Esophagus muscularis mucosa (tissue), 4 donors: ENCODE data around the gene HLCS. TPM values are rescaled to one million over a fixed set of nuclear protein-coding genes. Genes with fewer than 3 reads are reported as not detected.

Source experiments
- DNase-seq: peaks from one replicate; pipeline ENCODE4 v3.0.0-alpha.2; 2017; ENCODE audit errors: extremely low spot score
- H3K27ac ChIP-seq, 4 donors: fragments of 200-600 bp; sonication (generic); replicated peaks in 1 of 4; 1 replicate in 3 of 4; 2 replicates in 1 of 4; pipeline ENCODE4 v1.5.1; 2016 to 2019; ENCODE audit warnings: mild to moderate bottlenecking in 1 of 4
- H3K27me3 ChIP-seq, 4 donors: fragments of 200-600 bp; sonication (generic); one replicate each; pipeline versions ENCODE4 v1.5.1 to v1.6.0; 2016 to 2019
- H3K36me3 ChIP-seq, 4 donors: fragments of 200-600 bp; sonication (generic); one replicate each; pipeline ENCODE4 v1.5.1; 2016 to 2019
- H3K4me1 ChIP-seq, 4 donors: fragments of 200-600 bp; sonication (generic); one replicate each; pipeline ENCODE4 v1.5.1; 2016 to 2019
- H3K4me3 ChIP-seq, 4 donors: fragments of 200-600 bp; sonication (generic); 1 replicate in 2 of 4; 2 replicates in 2 of 4; pipeline ENCODE4 v1.5.1; 2016 to 2019; ENCODE audit warnings: mild to moderate bottlenecking in 4 of 4, moderate library complexity in 1 of 4
- H3K9me3 ChIP-seq, 4 donors: fragments of 200-600 bp; sonication (generic); 1 replicate in 3 of 4; 2 replicates in 1 of 4; pipeline ENCODE4 v1.5.1; 2016 to 2019
- CTCF ChIP-seq, 3 experiments: fragments of 200-600 bp in 2 of 3; fragments of 450-650 bp in 1 of 3; sonication (generic) in 2 of 3; IDR thresholded peaks; one replicate each; pipeline ENCODE4 v1.5.1; 2017 to 2019; ENCODE audit warnings: antibody characterized with exemption in 3 of 3, mild to moderate bottlenecking in 2 of 3, moderate library complexity in 1 of 3
- EP300 ChIP-seq: sonication (generic); formaldehyde crosslinking; IDR thresholded peaks from one replicate; pipeline ENCODE4 v1.6.1; 2017; ENCODE audit warnings: antibody characterized with exemption
- POLR2A ChIP-seq: fragments of 450-650 bp; IDR thresholded peaks from one replicate; pipeline ENCODE4 v1.6.1; 2017; ENCODE audit warnings: antibody characterized with exemption, moderate library complexity, mild to moderate bottlenecking, low read depth
- POLR2AphosphoS5 ChIP-seq, 2 donors: sonication (generic); formaldehyde crosslinking; IDR thresholded peaks; one replicate each; pipeline ENCODE4 v1.6.1; 2017; ENCODE audit warnings: antibody characterized with exemption in 2 of 2
- WGBS: methylation state at CpG from one replicate; pipeline ENCODE4 v1.1.5; 2018; 5-methylcytosine and 5-hydroxymethylcytosine counted together
- intact Hi-C: fragments of 100-400 bp; cut with DNase I; formaldehyde crosslinking; loops from one replicate; pipeline ENCODE4 v1.15.1; 2023
- total RNA-seq, 4 donors: library from RNA; depleted of rRNA; stranded (reverse); fragments of >200 nt; gene quantifications; one replicate each; pipeline versions ENCODE4 v1.1.0 to v1.2.1, GENCODE V29; 2016

HLCS gene
- total RNA-seq, 4 donors from 2014 or later = 15.9 to 25.3 (median 22.0) TPM

DNA sequence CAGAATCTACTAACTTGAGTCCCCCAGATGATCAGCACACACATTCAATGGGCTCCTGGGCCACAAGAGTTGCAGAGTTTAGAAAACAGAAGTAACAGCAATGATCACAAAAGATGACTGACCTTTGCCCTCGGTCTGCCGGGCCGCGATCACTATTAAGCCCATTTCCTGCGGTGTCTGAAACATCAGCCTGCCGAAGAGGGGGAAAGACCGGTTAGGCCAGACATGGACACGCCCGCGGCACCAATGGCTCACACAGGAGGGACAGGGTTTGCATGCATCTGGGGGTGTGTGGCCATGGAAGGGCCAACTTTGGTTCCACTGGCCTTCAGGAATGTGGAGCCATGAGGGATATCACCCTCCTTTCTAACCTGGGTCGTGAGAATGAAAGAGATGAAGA is 199.4 kb downstream of the HLCS start:
- Histone ChIP-seq H3K4me3 (no peak overlapping the region), H3K4me1 (peaks cover 0 to 9% (median 4%) of the 10 kb centered on the region in 4 donors), H3K9me3 (no peaks in the 10 kb centered on the region), H3K27me3 (no peaks in the 10 kb centered on the region), H3K27ac (no peak overlapping the region), H3K36me3 (peaks cover 0 to 18% (median 0%) of the 10 kb centered on the region in 4 donors)
- DNase-seq = no peak
- TF ChIP-seq EP300 (no peak), POLR2AphosphoS5 (IDR thresholded peaks at IDR 0.05) (no peak), CTCF (IDR thresholded peaks at IDR 0.05) (no peak), POLR2A (no peak)
- 96% methylated on average over 11 of the region's 11 CpGs for WGBS
- intact Hi-C loops = no loop called here

DNA sequence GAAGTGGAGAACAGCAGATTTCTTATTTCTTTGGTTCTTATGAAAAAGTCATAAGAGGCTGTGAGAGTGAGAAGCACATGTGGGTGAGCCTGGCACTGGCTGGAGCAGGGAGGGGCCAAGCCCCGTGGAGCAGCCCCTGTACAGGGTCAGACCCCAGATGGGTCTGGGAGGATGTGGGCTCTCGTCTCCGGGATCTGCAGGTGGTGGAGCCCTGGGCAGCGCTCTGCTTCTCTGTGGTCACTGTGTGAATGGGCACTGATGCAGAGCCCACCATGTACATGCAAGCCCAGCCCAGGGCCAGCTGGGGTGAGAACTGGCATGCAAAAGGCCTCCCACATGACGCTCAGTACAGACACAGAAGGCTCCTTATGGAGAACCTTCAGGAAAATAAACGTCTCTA is 200.0 kb downstream of the HLCS start:
- 93% methylated on average over 6 of the region's 6 CpGs for WGBS
- intact Hi-C loops = no loop called here
- no peak overlapping the region for H3K27ac ChIP-seq
- DNase-seq = no peak
- H3K36me3 ChIP-seq = peaks cover 0 to 24% (median 0%) of the 10 kb centered on the region in 4 donors
- no peak for TF ChIP-seq CTCF (IDR thresholded peaks at IDR 0.05)
- no peak for TF ChIP-seq POLR2AphosphoS5 (IDR thresholded peaks at IDR 0.05)
- no peak for TF ChIP-seq EP300
- no peak for TF ChIP-seq POLR2A
- peaks cover 0 to 9% (median 4%) of the 10 kb centered on the region in 4 donors for H3K4me1 ChIP-seq
- no peaks in the 10 kb centered on the region for H3K9me3 ChIP-seq
- H3K27me3 ChIP-seq = no peaks in the 10 kb centered on the region
- no peak overlapping the region for H3K4me3 ChIP-seq

DNA sequence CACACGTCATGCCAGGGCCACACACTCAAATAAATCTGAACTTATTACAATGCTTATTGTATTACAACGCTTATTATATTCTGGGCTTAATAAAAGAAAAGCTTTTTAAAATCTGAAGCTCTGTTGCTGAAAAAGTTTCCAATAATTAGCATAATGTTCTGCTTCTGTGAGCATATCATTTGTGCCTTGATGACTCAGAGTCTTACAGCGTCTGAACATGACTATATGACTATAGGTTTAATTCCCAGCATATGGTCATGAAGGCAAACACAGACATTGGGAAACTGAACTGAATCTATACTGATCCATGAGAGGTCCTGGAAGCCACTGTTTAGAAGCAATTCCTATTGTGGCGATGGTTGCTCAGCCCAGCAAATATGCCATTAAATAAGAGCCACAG is 201.2 kb downstream of the HLCS start:
- DNase-seq = no peak
- H3K36me3 ChIP-seq = peaks cover 0 to 28% (median 0%) of the 10 kb centered on the region in 4 donors
- intact Hi-C loops = no loop called here
- H3K9me3 ChIP-seq = no peaks in the 10 kb centered on the region
- H3K4me1 ChIP-seq = peaks cover 0 to 9% (median 4%) of the 10 kb centered on the region in 4 donors
- TF ChIP-seq POLR2A = no peak
- TF ChIP-seq POLR2AphosphoS5 (IDR thresholded peaks at IDR 0.05) = no peak
- no peak for TF ChIP-seq EP300
- TF ChIP-seq CTCF (IDR thresholded peaks at IDR 0.05) = no peak
- H3K4me3 ChIP-seq = no peak overlapping the region
- 97% methylated on average over 4 of the region's 4 CpGs for WGBS
- no peaks in the 10 kb centered on the region for H3K27me3 ChIP-seq
- H3K27ac ChIP-seq = no peak overlapping the region

GRCh38 chr21:36763305-36763704 is 203.2 kb downstream of the HLCS start:
- TF ChIP-seq CTCF (IDR thresholded peaks at IDR 0.05) (no peak), EP300 (no peak), POLR2AphosphoS5 (IDR thresholded peaks at IDR 0.05) (no peak), POLR2A (no peak)
- Histone ChIP-seq H3K27me3 (no peaks in the 10 kb centered on the region), H3K36me3 (peaks cover 0 to 39% (median 0%) of the 10 kb centered on the region in 4 donors), H3K9me3 (no peaks in the 10 kb centered on the region), H3K4me3 (no peak overlapping the region), H3K27ac (no peak overlapping the region), H3K4me1 (no peaks in the 10 kb centered on the region)
- no peak for DNase-seq
- WGBS = 88% methylated on average over 6 of the region's 6 CpGs
- intact Hi-C loops = no loop called here

DNA sequence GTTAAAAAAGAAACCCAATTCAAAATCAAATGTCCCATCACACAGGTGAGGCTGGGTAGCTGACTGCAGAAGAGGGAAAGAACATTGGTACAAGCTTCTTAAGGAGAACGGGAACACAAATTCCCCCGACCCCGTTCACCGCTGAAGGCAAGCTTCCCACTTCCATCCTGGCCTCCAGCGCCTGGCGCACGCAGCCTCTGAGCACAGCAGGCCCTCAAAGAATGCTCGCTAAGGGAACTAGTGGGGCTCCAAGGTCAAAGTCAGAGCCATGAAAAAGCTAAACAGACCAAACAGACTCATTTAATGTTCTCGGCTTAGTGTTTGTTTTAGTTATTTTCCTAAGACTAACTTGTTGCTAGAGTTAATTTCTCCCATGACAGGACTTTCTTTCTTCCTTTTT is 203.8 kb downstream of the HLCS start:
- peaks cover 0 to 39% (median under 1%) of the 10 kb centered on the region in 4 donors for H3K36me3 ChIP-seq
- intact Hi-C loops = no loop called here
- no peaks in the 10 kb centered on the region for H3K27me3 ChIP-seq
- H3K4me1 ChIP-seq = no peaks in the 10 kb centered on the region
- no peak for TF ChIP-seq POLR2A
- TF ChIP-seq CTCF (IDR thresholded peaks at IDR 0.05) = no peak
- TF ChIP-seq EP300 = no peak
- TF ChIP-seq POLR2AphosphoS5 (IDR thresholded peaks at IDR 0.05) = no peak
- no peak for DNase-seq
- no peak overlapping the region for H3K4me3 ChIP-seq
- no peaks in the 10 kb centered on the region for H3K9me3 ChIP-seq
- 92% methylated on average over 9 of the region's 9 CpGs for WGBS
- H3K27ac ChIP-seq = no peak overlapping the region
